LHCN-M2 (cell line): ENCODE results near the gene FGD5. TPM values are rescaled to one million over a fixed set of nuclear protein-coding genes. Genes with fewer than 3 reads are reported as not detected.

Source experiments
- DNase-seq: peaks from one replicate; pipeline ENCODE4 v3.0.0-alpha.2; 2012; ENCODE audit warnings: low read depth
- total RNA-seq: library from RNA; depleted of rRNA; stranded (reverse); fragments of >200 nt; gene quantifications from 2 replicates; pipeline ENCODE4 v1.2.3, GENCODE V29; 2014

Gene FGD5
- total RNA-seq, 1 experiment from 2014 or later: not detected

- DNase-seq: no peak
Observed at GRCh38 chr3:14823910-14824629, 5.3 kb downstream of the FGD5 start.

DNA sequence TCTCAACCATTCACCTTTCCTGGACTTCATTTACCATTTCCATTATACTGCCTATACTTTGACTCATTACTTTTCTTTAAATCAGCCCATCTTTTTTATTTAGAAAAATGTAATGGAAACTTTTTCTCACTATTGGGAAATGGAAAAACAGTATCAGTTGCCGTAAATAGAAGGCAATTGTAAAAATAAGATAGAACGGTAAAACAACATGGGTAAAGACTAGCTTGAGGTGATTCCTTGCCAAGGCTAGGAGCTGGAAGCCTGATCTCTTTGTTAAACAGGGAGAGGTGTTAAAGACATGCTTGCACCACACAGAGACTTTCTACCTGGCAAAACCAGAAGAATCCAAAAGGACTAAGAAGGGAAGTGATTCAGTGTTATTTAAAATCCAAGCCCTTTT, 5.9 kb downstream of the FGD5 start:
- DNase-seq: no peak

- no peak for DNase-seq
Observed at GRCh38 chr3:14826069-14826468, 7.3 kb downstream of the FGD5 start.

DNA sequence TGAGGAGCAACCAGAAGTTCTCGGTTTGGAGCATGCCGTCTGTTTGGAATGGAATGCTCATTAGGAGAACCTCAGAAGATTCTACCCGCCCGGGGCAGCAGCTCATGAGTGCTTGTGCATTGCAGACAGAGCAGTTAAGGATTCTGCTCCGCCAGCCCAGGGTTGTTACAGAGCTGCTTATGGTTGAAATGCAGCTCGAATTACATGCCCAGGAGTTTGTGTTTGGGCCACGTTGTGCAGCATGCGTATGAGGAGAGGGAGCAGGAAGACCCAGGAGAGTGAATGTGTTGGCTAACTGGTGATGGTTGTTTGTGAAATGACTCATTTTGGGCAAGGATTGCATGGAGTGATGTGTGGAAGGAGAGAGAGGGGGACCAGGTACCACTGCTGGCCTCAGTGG, 9.0 kb downstream of the FGD5 start:
- no peak for DNase-seq

DNA sequence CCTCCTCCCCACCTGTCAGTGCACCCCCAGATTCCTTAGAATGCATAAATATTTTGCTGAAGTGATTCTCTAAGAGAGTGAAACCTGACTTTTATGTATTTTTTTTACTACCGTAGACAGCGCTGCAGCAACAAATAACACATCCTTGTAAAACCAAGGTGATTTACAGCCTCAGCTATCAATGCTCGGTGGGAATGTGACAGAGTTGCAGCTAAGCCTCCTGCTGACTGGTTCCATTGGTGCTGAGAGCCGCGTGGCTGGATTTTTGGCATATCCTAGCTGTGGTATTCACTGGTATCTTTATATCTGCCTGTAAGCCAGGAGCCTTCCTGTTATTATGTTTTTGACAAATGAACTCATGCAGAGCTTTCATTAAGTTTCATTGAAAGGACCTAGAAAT, 11.0 kb downstream of the FGD5 start:
- no peak for DNase-seq

- DNase-seq: no peak
Observed at GRCh38 chr3:14831916-14832450, 13.2 kb downstream of the FGD5 start.

GRCh38 chr3:14832975-14833722, 14.4 kb downstream of the FGD5 start:
- no peak for DNase-seq

GRCh38 chr3:14834121-14834520, 15.4 kb downstream of the FGD5 start:
- no peak for DNase-seq

GRCh38 chr3:14834807-14835466, 16.2 kb downstream of the FGD5 start:
- no peak for DNase-seq

GRCh38 chr3:14836049-14836468, 17.3 kb downstream of the FGD5 start:
- no peak for DNase-seq

GRCh38 chr3:14837186-14837877, 18.6 kb downstream of the FGD5 start:
- DNase-seq: no peak

DNA sequence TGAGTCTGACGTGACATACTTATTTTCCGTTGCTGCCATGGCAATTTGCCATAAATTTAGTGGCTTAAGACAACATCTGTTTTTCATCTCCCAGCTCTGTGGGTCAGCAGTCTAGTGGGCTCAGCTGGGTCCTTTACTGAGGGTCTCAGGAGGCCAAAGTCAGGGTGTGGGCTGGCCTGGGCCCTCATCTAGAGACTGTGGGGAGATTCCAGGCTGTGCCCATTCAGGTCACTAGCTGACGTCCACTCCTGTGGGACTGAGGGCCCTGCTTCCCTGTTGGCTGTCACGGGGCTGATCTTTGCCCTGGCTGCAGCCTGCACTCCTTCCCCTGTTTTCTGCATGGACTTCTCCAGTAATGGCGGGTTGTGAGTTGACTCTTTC, 19.1 kb downstream of the FGD5 start:
- DNase-seq: no peak

GRCh38 chr3:14839236-14839635, 20.5 kb downstream of the FGD5 start:
- no peak for DNase-seq

DNA sequence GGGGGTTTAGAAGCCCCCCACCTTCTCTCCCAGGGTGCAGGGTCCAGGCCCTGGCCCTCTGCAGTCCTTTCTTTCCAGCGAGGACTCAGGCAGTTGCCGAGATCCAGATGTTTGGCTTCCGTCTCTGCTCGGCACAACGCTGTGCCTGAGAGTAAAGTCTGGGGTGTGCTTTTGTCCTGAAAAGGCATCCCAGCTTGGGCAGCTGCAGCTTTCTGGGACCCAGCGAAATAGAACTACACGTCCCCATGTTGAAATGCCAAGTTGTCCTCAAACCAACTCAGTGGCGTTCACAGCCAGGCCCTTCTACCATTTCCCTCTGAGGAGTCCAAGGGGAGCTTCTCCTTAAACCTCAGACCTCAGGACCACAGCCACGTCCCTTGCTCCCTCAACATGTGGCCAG, 23.1 kb downstream of the FGD5 start:
- no peak for DNase-seq

- DNase-seq: no peak
Observed at GRCh38 chr3:14842277-14842676, 23.5 kb downstream of the FGD5 start.

GRCh38 chr3:14843321-14843720, 24.6 kb downstream of the FGD5 start:
- DNase-seq: no peak

- DNase-seq: no peak
Observed at GRCh38 chr3:14844386-14845170, 25.8 kb downstream of the FGD5 start.

DNA sequence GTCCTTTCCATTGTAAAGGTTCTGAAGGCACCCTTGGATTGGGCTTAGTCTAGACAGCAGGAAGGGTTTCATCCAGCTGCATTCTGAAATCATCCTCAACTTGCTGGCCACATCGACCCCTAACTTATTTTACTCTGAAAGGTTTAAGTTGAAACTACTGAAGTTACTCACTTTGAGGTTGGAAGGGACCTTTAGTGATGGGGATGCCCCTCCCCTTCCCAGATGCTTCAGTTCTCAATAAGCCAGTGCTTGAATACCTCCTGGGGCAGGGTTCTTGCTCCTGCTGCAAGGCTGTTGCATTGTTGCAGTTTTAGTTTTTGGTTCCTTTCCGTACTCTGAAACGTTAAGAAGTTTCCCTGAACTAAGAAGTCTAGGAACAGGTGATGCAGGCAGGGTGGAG, 26.4 kb downstream of the FGD5 start:
- no peak for DNase-seq

DNA sequence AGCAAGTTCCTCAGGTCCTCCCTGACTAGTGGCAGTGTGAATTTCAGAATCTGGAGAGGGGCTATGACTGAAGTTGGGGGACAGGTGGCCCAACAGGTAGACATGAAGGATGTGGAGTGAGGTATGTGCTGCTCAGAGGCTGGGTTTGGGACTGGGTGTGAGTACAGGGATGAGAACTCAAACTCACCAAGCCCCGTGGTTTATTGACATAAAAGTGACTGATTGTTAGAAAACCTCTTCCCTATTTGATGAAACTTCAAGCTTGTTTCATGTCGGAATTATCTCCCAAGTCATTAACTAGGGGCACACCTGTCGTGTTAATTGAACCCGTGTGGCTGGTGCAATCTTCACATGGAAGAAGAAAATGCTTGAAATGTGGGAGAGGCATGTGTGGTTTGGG, 27.1 kb downstream of the FGD5 start:
- no peak for DNase-seq

DNA sequence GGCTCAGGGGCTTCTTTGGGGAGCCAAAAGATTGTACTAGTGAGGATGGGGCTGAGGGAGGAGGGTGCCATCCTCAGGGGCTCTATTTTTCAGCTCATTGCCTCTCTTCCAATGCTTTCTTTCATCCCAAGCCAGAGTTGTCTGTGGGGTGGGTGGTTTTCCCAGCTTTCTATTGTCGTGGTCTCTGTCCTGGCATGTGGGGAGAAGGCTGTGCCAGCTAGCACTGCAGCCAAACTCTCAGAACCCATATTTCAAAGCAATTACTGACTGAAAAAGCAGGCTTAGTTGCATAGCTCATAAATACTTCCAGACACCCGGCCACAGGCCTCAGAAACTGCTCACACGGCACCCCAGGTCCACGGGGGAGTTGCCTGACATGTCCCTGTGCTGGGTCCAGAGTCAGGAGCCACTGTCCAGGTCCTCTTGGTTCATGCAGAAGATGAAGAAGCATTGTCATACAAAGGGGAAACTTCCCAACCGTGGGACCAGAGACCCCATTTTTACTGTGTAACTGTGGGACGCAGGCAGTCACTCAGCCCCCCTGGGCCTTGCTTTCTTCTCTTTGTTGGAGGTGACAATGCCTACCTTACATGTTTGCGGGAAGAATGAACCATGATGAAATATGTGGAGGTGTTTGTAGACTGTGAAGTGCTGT, 27.6 kb downstream of the FGD5 start:
- DNase-seq: no peak
